ENCODE measurements around the gene GIMAP5.

GRCh38 chr7:150769768-150770167 is 32.5 kb downstream of the GIMAP5 start:
- TF ChIP-seq EZH2 (IDR thresholded peaks at IDR 0.05; ENCODE audit: borderline replicate concordance, low read length) (no peak), CTCF (IDR thresholded peaks at IDR 0.05; ENCODE audit: low read length) (no peak)

Data from OCI-LY1 (cell line).